ENCODE measurements around the gene IMPG1. TPM values are rescaled to one million over a fixed set of nuclear protein-coding genes. Genes with fewer than 3 reads are reported as not detected.

The IMPG1 gene
- polyA plus RNA-seq, 1 donor (not counting 4 experiments of a cell fraction or from before 2014, with no cell fraction given): not detected

GRCh38 chr6:75896526-75896925, 175.9 kb downstream of the IMPG1 start:
- no peaks in the 10 kb centered on the region for H3K79me2 ChIP-seq (ENCODE audit: control insufficient read depth, insufficient read depth, low read length)
- no peaks in the 10 kb centered on the region for H3K27me3 ChIP-seq (ENCODE audit: control insufficient read depth, extremely low read depth, insufficient read depth, low read length)
- H2AFZ ChIP-seq (ENCODE audit: control insufficient read depth, low read length): no peak overlapping the region
- DNase-seq (ENCODE audit: low read depth, low spot score) (no peak), FAIRE-seq (no peak)
- H3K4me2 ChIP-seq (ENCODE audit: control insufficient read depth, extremely low read depth, insufficient read depth, low read depth, low read length): no peak overlapping the region
- H3K9ac ChIP-seq (ENCODE audit: control insufficient read depth, extremely low read depth, insufficient read depth, low read length): no peak overlapping the region
- no peaks in the 10 kb centered on the region for H3K9me3 ChIP-seq (ENCODE audit: control insufficient read depth, low read depth, low read length)
- dilution Hi-C loops (cut with MboI; ENCODE audit: extremely low pct_ligation_motif_present, low sequenced_read_pairs): no loop called here
- H3K27ac ChIP-seq (ENCODE audit: control insufficient read depth, insufficient read depth, low read length): no peak overlapping the region
- no peaks in the 10 kb centered on the region for H4K20me1 ChIP-seq (ENCODE audit: control insufficient read depth, extremely low read depth, insufficient read depth, low read length)
- TF ChIP-seq EZH2 (IDR thresholded peaks at IDR 0.05; ENCODE audit: low read length) (no peak), CTCF (optimal IDR thresholded peaks at IDR 0.05 in 1 of 3, IDR thresholded peaks at IDR 0.05 in 1 of 3, conservative IDR thresholded peaks at IDR 0.05 in 1 of 3; ENCODE audit: extremely low read depth in 1 of 3, insufficient read depth in 2 of 3, low read length in 3 of 3) (no peak)
- H3K4me3 ChIP-seq (ENCODE audit: control insufficient read depth in 2 of 3, extremely low read depth in 1 of 3, insufficient read depth in 2 of 3, low read depth in 1 of 3, low read length in 3 of 3): no peak overlapping the region
- no peaks in the 10 kb centered on the region for H3K4me1 ChIP-seq (ENCODE audit: control insufficient read depth, extremely low read depth, insufficient read depth, low read length)
- H3K9me1 ChIP-seq (ENCODE audit: control insufficient read depth, extremely low read depth, insufficient read depth, low read length): no peaks in the 10 kb centered on the region
- no peaks in the 10 kb centered on the region for H3K36me3 ChIP-seq (ENCODE audit: control insufficient read depth in 2 of 2, extremely low read depth in 1 of 2, insufficient read depth in 2 of 2, low read length in 2 of 2)

- Histone ChIP-seq H3K9me3 (ENCODE audit: control insufficient read depth, low read depth, low read length) (no peaks in the 10 kb centered on the region), H3K27ac (ENCODE audit: control insufficient read depth, insufficient read depth, low read length) (no peak overlapping the region), H3K4me2 (ENCODE audit: control insufficient read depth, extremely low read depth, insufficient read depth, low read depth, low read length) (no peak overlapping the region), H2AFZ (ENCODE audit: control insufficient read depth, low read length) (no peak overlapping the region), H3K36me3 (ENCODE audit: control insufficient read depth in 2 of 2, extremely low read depth in 1 of 2, insufficient read depth in 2 of 2, low read length in 2 of 2) (no peaks in the 10 kb centered on the region), H4K20me1 (ENCODE audit: control insufficient read depth, extremely low read depth, insufficient read depth, low read length) (no peaks in the 10 kb centered on the region), H3K27me3 (ENCODE audit: control insufficient read depth, extremely low read depth, insufficient read depth, low read length) (no peaks in the 10 kb centered on the region), H3K9me1 (ENCODE audit: control insufficient read depth, extremely low read depth, insufficient read depth, low read length) (no peaks in the 10 kb centered on the region), H3K79me2 (ENCODE audit: control insufficient read depth, insufficient read depth, low read length) (no peaks in the 10 kb centered on the region), H3K9ac (ENCODE audit: control insufficient read depth, extremely low read depth, insufficient read depth, low read length) (no peak overlapping the region), H3K4me1 (ENCODE audit: control insufficient read depth, extremely low read depth, insufficient read depth, low read length) (no peaks in the 10 kb centered on the region), H3K4me3 (ENCODE audit: control insufficient read depth in 2 of 3, extremely low read depth in 1 of 3, insufficient read depth in 2 of 3, low read depth in 1 of 3, low read length in 3 of 3) (no peak overlapping the region)
- dilution Hi-C loops (cut with MboI; ENCODE audit: extremely low pct_ligation_motif_present, low sequenced_read_pairs): no loop called here
- FAIRE-seq (no peak), DNase-seq (ENCODE audit: low read depth, low spot score) (no peak)
- TF ChIP-seq CTCF (optimal IDR thresholded peaks at IDR 0.05 in 1 of 3, IDR thresholded peaks at IDR 0.05 in 1 of 3, conservative IDR thresholded peaks at IDR 0.05 in 1 of 3; ENCODE audit: extremely low read depth in 1 of 3, insufficient read depth in 2 of 3, low read length in 3 of 3) (no peak), EZH2 (IDR thresholded peaks at IDR 0.05; ENCODE audit: low read length) (no peak)
Measured at GRCh38 chr6:75893776-75894152, 178.7 kb downstream of the IMPG1 start.
